ENCODE data around the gene CKS2.

CKS2 gene

GRCh38 chr9:89345476-89345875 lies 34.5 kb downstream of the CKS2 start:
- FAIRE-seq (no peak), DNase-seq (ENCODE audit: insufficient read length, low spot score) (no peak)
- no peak for TF ChIP-seq POLR2AphosphoS5 (IDR thresholded peaks at IDR 0.05; ENCODE audit: low read depth, low read length)
- no peak for TF ChIP-seq PAX5 (IDR thresholded peaks at IDR 0.05; ENCODE audit: insufficient read depth, low read length, severe bottlenecking)
- no peak for TF ChIP-seq TAF1 (IDR thresholded peaks at IDR 0.05; ENCODE audit: low read depth, low read length)
- no peak for TF ChIP-seq POU2F2 (IDR thresholded peaks at IDR 0.05; ENCODE audit: low read depth, low read length)
- TF ChIP-seq POLR2A (IDR thresholded peaks at IDR 0.05; ENCODE audit: low read depth, low read length): no peak
- no peak for TF ChIP-seq SPI1 (IDR thresholded peaks at IDR 0.05; ENCODE audit: low read depth, low read length)

- TF ChIP-seq POLR2AphosphoS5 (IDR thresholded peaks at IDR 0.05; ENCODE audit: low read depth, low read length): no peak
- no peak for TF ChIP-seq POLR2A (IDR thresholded peaks at IDR 0.05; ENCODE audit: low read depth, low read length)
- no peak for TF ChIP-seq TAF1 (IDR thresholded peaks at IDR 0.05; ENCODE audit: low read depth, low read length)
- TF ChIP-seq PAX5 (IDR thresholded peaks at IDR 0.05; ENCODE audit: insufficient read depth, low read length, severe bottlenecking): no peak
- no peak for TF ChIP-seq POU2F2 (IDR thresholded peaks at IDR 0.05; ENCODE audit: low read depth, low read length)
- no peak for TF ChIP-seq SPI1 (IDR thresholded peaks at IDR 0.05; ENCODE audit: low read depth, low read length)
- DNase-seq (ENCODE audit: insufficient read length, low spot score) (no peak), FAIRE-seq (no peak)
Observed at GRCh38 chr9:89346696-89347095, 35.7 kb downstream of the CKS2 start.

GRCh38 chr9:89347651-89348050 lies 36.7 kb downstream of the CKS2 start:
- FAIRE-seq: no peak
- DNase-seq (ENCODE audit: insufficient read length, low spot score): no peak
- TF ChIP-seq POLR2AphosphoS5 (IDR thresholded peaks at IDR 0.05; ENCODE audit: low read depth, low read length) (no peak), PAX5 (IDR thresholded peaks at IDR 0.05; ENCODE audit: insufficient read depth, low read length, severe bottlenecking) (no peak), POU2F2 (IDR thresholded peaks at IDR 0.05; ENCODE audit: low read depth, low read length) (no peak)

DNA sequence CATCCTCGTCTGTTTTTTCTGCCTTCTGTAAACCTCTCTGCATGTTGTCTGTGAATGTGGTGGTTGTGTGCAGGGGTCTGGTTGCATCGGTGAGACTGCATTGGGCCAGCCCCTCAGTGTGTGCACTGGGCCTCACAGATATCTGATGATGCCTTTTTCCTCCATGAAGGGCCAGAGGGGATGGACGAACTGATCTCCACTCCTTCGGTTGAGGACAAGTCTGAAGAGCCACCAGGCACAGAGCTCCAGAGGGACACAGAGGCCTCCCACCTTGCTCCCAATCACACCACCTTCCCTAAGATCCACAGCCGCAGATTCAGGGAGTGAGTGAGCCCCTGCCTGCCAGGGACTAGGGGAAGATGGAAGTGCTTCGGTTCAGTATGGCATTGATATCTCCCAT lies 38.6 kb downstream of the CKS2 start:
- FAIRE-seq (no peak), DNase-seq (ENCODE audit: insufficient read length, low spot score) (no peak)
- TF ChIP-seq TAF1 (IDR thresholded peaks at IDR 0.05; ENCODE audit: low read depth, low read length) (no peak), PAX5 (IDR thresholded peaks at IDR 0.05; ENCODE audit: insufficient read depth, low read length, severe bottlenecking) (no peak), POLR2A (IDR thresholded peaks at IDR 0.05; ENCODE audit: low read depth, low read length) (no peak), POLR2AphosphoS5 (IDR thresholded peaks at IDR 0.05; ENCODE audit: low read depth, low read length) (no peak), POU2F2 (IDR thresholded peaks at IDR 0.05; ENCODE audit: low read depth, low read length) (no peak), SPI1 (IDR thresholded peaks at IDR 0.05; ENCODE audit: low read depth, low read length) (no peak)

DNA sequence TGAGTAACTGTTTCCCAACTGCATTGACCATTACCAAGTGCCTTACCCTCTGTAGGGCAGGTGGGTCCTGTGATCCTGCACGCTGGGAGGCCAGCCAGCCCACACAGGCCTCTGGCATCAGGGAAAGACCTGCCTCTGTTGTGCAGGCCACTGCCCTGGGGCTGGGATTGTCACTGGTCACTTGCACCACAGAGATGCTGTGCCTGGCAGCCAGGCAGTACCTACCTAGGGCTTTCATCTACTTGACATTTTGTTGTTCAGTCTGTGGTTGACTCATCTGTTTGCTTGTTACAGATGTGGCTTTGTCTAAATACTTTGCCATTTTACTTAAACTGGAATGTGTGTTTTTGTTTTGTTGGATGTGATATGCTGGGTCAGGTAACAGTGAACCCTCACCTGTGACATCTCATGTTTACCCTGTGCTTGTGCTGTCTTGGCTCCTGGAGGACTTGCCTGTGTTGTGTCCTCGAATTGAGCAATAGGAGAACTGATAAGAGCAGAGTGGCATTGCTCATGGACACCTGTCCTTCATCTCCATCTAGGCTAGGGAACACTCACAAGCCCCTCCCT lies 40.1 kb downstream of the CKS2 start:
- FAIRE-seq: no peak
- no peak for DNase-seq (ENCODE audit: insufficient read length, low spot score)
- TF ChIP-seq POLR2AphosphoS5 (IDR thresholded peaks at IDR 0.05; ENCODE audit: low read depth, low read length): no peak
- no peak for TF ChIP-seq TAF1 (IDR thresholded peaks at IDR 0.05; ENCODE audit: low read depth, low read length)
- no peak for TF ChIP-seq SPI1 (IDR thresholded peaks at IDR 0.05; ENCODE audit: low read depth, low read length)
- TF ChIP-seq POU2F2 (IDR thresholded peaks at IDR 0.05; ENCODE audit: low read depth, low read length): no peak
- TF ChIP-seq PAX5 (IDR thresholded peaks at IDR 0.05; ENCODE audit: insufficient read depth, low read length, severe bottlenecking): no peak
- TF ChIP-seq POLR2A (IDR thresholded peaks at IDR 0.05; ENCODE audit: low read depth, low read length): no peak

GRCh38 chr9:89351584-89352300 lies 40.7 kb downstream of the CKS2 start:
- DNase-seq (ENCODE audit: insufficient read length, low spot score): no peak
- TF ChIP-seq SPI1 (IDR thresholded peaks at IDR 0.05; ENCODE audit: low read depth, low read length) (no peak), PAX5 (IDR thresholded peaks at IDR 0.05; ENCODE audit: insufficient read depth, low read length, severe bottlenecking) (no peak), POLR2A (IDR thresholded peaks at IDR 0.05; ENCODE audit: low read depth, low read length) (no peak), POLR2AphosphoS5 (IDR thresholded peaks at IDR 0.05; ENCODE audit: low read depth, low read length) (no peak), POU2F2 (IDR thresholded peaks at IDR 0.05; ENCODE audit: low read depth, low read length) (no peak), TAF1 (IDR thresholded peaks at IDR 0.05; ENCODE audit: low read depth, low read length) (no peak)
- peak; percentile 5 for FAIRE-seq

- TF ChIP-seq TAF1 (IDR thresholded peaks at IDR 0.05; ENCODE audit: low read depth, low read length) (no peak), PAX5 (IDR thresholded peaks at IDR 0.05; ENCODE audit: insufficient read depth, low read length, severe bottlenecking) (no peak), SPI1 (IDR thresholded peaks at IDR 0.05; ENCODE audit: low read depth, low read length) (no peak), POLR2A (IDR thresholded peaks at IDR 0.05; ENCODE audit: low read depth, low read length) (no peak), POLR2AphosphoS5 (IDR thresholded peaks at IDR 0.05; ENCODE audit: low read depth, low read length) (no peak), POU2F2 (IDR thresholded peaks at IDR 0.05; ENCODE audit: low read depth, low read length) (no peak)
- no peak for FAIRE-seq
- no peak for DNase-seq (ENCODE audit: insufficient read length, low spot score)
Observed at GRCh38 chr9:89352451-89352850, 41.5 kb downstream of the CKS2 start.

GRCh38 chr9:89352874-89353649 lies 42.1 kb downstream of the CKS2 start:
- DNase-seq (ENCODE audit: insufficient read length, low spot score): no peak
- FAIRE-seq: no peak
- TF ChIP-seq PAX5 (IDR thresholded peaks at IDR 0.05; ENCODE audit: insufficient read depth, low read length, severe bottlenecking): no peak
- no peak for TF ChIP-seq POLR2A (IDR thresholded peaks at IDR 0.05; ENCODE audit: low read depth, low read length)

DNA sequence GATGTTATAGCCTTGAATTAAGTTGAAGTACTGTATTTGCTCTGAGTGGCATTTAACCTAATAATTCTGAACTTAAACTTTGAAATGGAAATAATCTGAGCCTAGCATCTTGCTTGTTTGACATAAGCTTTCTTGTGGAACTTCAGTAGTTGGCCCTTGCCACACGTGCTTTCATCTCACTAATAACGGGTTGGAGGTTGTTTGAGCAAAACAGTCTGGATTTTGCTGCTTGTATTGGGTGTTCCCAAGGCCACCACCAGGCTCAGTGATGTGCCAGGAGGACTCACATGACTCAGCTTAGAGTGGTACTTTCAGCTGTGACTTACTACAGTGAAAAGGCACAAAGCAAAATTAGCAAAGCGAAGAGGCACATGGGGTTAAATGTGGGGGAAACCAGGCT lies 43.0 kb downstream of the CKS2 start:
- no peak for DNase-seq (ENCODE audit: insufficient read length, low spot score)
- FAIRE-seq: no peak
- TF ChIP-seq SPI1 (IDR thresholded peaks at IDR 0.05; ENCODE audit: low read depth, low read length): no peak
- no peak for TF ChIP-seq PAX5 (IDR thresholded peaks at IDR 0.05; ENCODE audit: insufficient read depth, low read length, severe bottlenecking)
- TF ChIP-seq TAF1 (IDR thresholded peaks at IDR 0.05; ENCODE audit: low read depth, low read length): no peak
- no peak for TF ChIP-seq POLR2AphosphoS5 (IDR thresholded peaks at IDR 0.05; ENCODE audit: low read depth, low read length)
- TF ChIP-seq POLR2A (IDR thresholded peaks at IDR 0.05; ENCODE audit: low read depth, low read length): no peak
- TF ChIP-seq POU2F2 (IDR thresholded peaks at IDR 0.05; ENCODE audit: low read depth, low read length): no peak
